ENCODE data around the gene CCL26.

CCL26 gene

GRCh38 chr7:75809396-75809795 lies 37.4 kb upstream of the CCL26 start:
- no peak overlapping the region for H3K56ac ChIP-seq (ENCODE audit: low read length)
- no peak for DNase-seq
- H3K4me2 ChIP-seq (ENCODE audit: low read length), result no peak overlapping the region
- H3K23ac ChIP-seq (ENCODE audit: low read length), result no peak overlapping the region
- no peak overlapping the region for H2BK120ac ChIP-seq (ENCODE audit: low read depth, low read length)
- H3K18ac ChIP-seq (ENCODE audit: low read length), result no peak overlapping the region
- H4K5ac ChIP-seq (ENCODE audit: low read length), result no peak overlapping the region
- H4K8ac ChIP-seq (ENCODE audit: low read depth, low read length), result no peak overlapping the region
- no peaks in the 10 kb centered on the region for H3K4me1 ChIP-seq (ENCODE audit: control insufficient read depth, low read depth, low read length)
- no peak overlapping the region for H2AK5ac ChIP-seq (ENCODE audit: low read length)
- no peak overlapping the region for H3K9ac ChIP-seq (ENCODE audit: low read length)
- H2BK15ac ChIP-seq (replicated peaks; ENCODE audit: low read depth), result no peak overlapping the region
- no peaks in the 10 kb centered on the region for H3K79me1 ChIP-seq (ENCODE audit: low read length)
- no peaks in the 10 kb centered on the region for H3K27me3 ChIP-seq (ENCODE audit: insufficient read depth, low read length, poor library complexity)
- no peak overlapping the region for H3K27ac ChIP-seq (ENCODE audit: low read depth, low read length)
- H3K4ac ChIP-seq (ENCODE audit: low read depth, low read length), result no peak overlapping the region
- H3K4me3 ChIP-seq (ENCODE audit: low read length), result no peak overlapping the region
- H3K36me3 ChIP-seq (ENCODE audit: control insufficient read depth, insufficient read depth, low read length), result no peaks in the 10 kb centered on the region
- no peaks in the 10 kb centered on the region for H3K79me2 ChIP-seq (ENCODE audit: control insufficient read depth, insufficient read depth, low read length)
- no CpG with 5 or more reads among the region's 6 CpGs for WGBS (ENCODE audit: extremely low coverage, insufficient coverage, low lambda C conversion rate)
- H2BK5ac ChIP-seq (ENCODE audit: low read length), result no peak overlapping the region

DNA sequence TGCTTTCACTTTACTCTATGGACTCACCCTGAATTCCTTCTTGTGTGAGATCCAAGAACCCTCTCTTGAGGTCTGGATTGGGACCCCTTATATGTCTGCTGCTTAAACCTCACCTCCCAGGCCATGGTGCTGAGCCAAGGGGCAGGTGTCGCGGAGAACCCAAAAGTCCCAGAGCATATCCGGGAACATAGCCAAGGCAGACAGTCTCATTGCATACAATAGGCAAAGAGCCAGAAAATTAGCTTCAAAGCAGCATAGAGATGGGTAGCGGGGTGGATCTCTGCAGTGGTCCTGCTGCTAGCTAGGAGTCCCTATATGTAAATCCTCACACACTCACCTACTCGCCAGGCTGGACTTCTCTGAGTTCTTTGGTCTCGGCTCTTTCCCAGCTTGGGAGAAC lies 36.1 kb upstream of the CCL26 start:
- Histone ChIP-seq H3K79me1 (ENCODE audit: low read length) (no peaks in the 10 kb centered on the region), H3K4me3 (ENCODE audit: low read length) (no peak overlapping the region), H4K8ac (ENCODE audit: low read depth, low read length) (no peak overlapping the region), H3K18ac (ENCODE audit: low read length) (no peak overlapping the region), H2AK5ac (ENCODE audit: low read length) (no peak overlapping the region), H2BK15ac (replicated peaks; ENCODE audit: low read depth) (no peak overlapping the region), H3K4me2 (ENCODE audit: low read length) (no peak overlapping the region), H2BK5ac (ENCODE audit: low read length) (no peak overlapping the region), H3K4ac (ENCODE audit: low read depth, low read length) (no peak overlapping the region), H3K56ac (ENCODE audit: low read length) (no peak overlapping the region), H4K5ac (ENCODE audit: low read length) (no peak overlapping the region), H3K23ac (ENCODE audit: low read length) (no peak overlapping the region), H2BK120ac (ENCODE audit: low read depth, low read length) (no peak overlapping the region), H3K27ac (ENCODE audit: low read depth, low read length) (no peak overlapping the region), H3K9ac (ENCODE audit: low read length) (no peak overlapping the region), H3K36me3 (ENCODE audit: control insufficient read depth, insufficient read depth, low read length) (no peaks in the 10 kb centered on the region), H3K4me1 (ENCODE audit: control insufficient read depth, low read depth, low read length) (no peaks in the 10 kb centered on the region), H3K79me2 (ENCODE audit: control insufficient read depth, insufficient read depth, low read length) (no peaks in the 10 kb centered on the region), H3K27me3 (ENCODE audit: insufficient read depth, low read length, poor library complexity) (no peaks in the 10 kb centered on the region)
- no CpG with 5 or more reads among the region's 6 CpGs for WGBS (ENCODE audit: extremely low coverage, insufficient coverage, low lambda C conversion rate)
- DNase-seq, result no peak

DNA sequence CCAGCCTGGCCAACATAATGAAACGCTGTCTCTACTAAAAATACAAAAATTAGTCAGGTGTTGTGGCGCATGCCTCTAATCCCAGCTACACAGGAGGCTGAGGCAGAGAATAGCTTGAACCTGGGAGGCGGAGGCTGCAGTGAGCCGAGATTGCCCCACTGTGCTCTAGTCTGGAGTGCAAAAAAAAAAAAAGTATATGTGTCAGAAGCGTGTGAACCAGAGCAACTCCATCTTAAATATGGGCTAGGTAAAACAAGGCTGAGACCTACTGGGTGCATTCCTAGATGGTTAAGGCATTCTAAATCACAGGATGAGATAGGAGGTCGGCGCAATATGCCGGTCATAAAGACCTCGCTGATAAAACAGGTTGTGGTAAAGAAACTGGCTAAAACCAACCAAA lies 35.4 kb upstream of the CCL26 start:
- no peak overlapping the region for H3K56ac ChIP-seq (ENCODE audit: low read length)
- no CpG with 5 or more reads among the region's 9 CpGs for WGBS (ENCODE audit: extremely low coverage, insufficient coverage, low lambda C conversion rate)
- H4K5ac ChIP-seq (ENCODE audit: low read length), result no peak overlapping the region

DNA sequence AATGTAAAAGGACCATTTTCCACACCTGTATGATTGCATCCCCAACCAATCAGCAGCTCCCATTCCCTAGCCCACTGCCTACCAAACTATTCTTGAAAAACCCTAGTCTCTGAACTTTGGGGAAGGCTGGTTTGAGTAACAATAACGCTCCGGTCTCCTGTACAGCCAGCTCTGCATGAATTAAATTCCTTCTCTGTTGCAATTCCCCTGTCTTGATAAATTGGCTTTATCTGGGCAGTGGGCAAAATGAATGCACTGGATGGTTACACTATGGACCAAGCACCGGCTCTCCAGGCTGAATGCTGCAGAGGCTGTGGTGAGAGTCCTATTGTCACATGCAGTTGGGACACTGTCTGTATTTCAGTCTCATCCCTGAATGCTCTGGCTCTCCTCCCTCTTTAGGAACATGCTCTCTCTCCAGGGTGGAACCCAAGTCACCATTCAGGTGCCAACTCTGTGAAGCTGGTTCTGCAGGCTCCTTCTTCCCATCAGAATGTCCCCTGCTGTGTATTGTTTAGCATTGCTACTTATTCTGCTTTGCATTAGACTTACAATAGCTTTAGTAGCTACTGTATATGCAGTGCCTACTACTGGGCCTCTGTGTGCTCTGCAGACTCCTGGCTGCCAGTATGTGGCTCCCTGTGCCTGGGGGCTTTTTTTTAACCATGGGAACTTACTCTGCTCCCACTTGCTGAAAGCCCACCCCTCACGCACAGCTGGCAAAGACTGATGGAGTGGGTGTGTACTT lies 34.7 kb upstream of the CCL26 start:
- no peak overlapping the region for H2BK120ac ChIP-seq (ENCODE audit: low read depth, low read length)
- no peak overlapping the region for H3K18ac ChIP-seq (ENCODE audit: low read length)
- H3K4me3 ChIP-seq (ENCODE audit: low read length), result no peak overlapping the region
- no peak overlapping the region for H3K4ac ChIP-seq (ENCODE audit: low read depth, low read length)
- no peaks in the 10 kb centered on the region for H3K4me1 ChIP-seq (ENCODE audit: control insufficient read depth, low read depth, low read length)
- no peak overlapping the region for H2BK5ac ChIP-seq (ENCODE audit: low read length)
- no peaks in the 10 kb centered on the region for H3K79me2 ChIP-seq (ENCODE audit: control insufficient read depth, insufficient read depth, low read length)
- H3K9ac ChIP-seq (ENCODE audit: low read length), result no peak overlapping the region
- no peak overlapping the region for H3K56ac ChIP-seq (ENCODE audit: low read length)
- H3K23ac ChIP-seq (ENCODE audit: low read length), result no peak overlapping the region
- H2BK15ac ChIP-seq (replicated peaks; ENCODE audit: low read depth), result no peak overlapping the region
- H4K8ac ChIP-seq (ENCODE audit: low read depth, low read length), result no peak overlapping the region
- no peak overlapping the region for H3K27ac ChIP-seq (ENCODE audit: low read depth, low read length)
- H2AK5ac ChIP-seq (ENCODE audit: low read length), result no peak overlapping the region
- no peak overlapping the region for H3K4me2 ChIP-seq (ENCODE audit: low read length)
- no peaks in the 10 kb centered on the region for H3K27me3 ChIP-seq (ENCODE audit: insufficient read depth, low read length, poor library complexity)
- no CpG with 5 or more reads among the region's 4 CpGs for WGBS (ENCODE audit: extremely low coverage, insufficient coverage, low lambda C conversion rate)
- DNase-seq, result no peak
- no peak overlapping the region for H4K5ac ChIP-seq (ENCODE audit: low read length)
- no peaks in the 10 kb centered on the region for H3K79me1 ChIP-seq (ENCODE audit: low read length)
- no peaks in the 10 kb centered on the region for H3K36me3 ChIP-seq (ENCODE audit: control insufficient read depth, insufficient read depth, low read length)

More for the DNA sequence above, 35.4 kb upstream of the CCL26 start:
- no peaks in the 10 kb centered on the region for H3K36me3 ChIP-seq (ENCODE audit: control insufficient read depth, insufficient read depth, low read length)
- H2BK15ac ChIP-seq (replicated peaks; ENCODE audit: low read depth), result no peak overlapping the region
- H3K27me3 ChIP-seq (ENCODE audit: insufficient read depth, low read length, poor library complexity), result no peaks in the 10 kb centered on the region
- no peak overlapping the region for H3K4me2 ChIP-seq (ENCODE audit: low read length)
- H3K4ac ChIP-seq (ENCODE audit: low read depth, low read length), result no peak overlapping the region
- H2BK5ac ChIP-seq (ENCODE audit: low read length), result no peak overlapping the region
- H3K9ac ChIP-seq (ENCODE audit: low read length), result no peak overlapping the region
- no peak overlapping the region for H3K23ac ChIP-seq (ENCODE audit: low read length)
- no peak overlapping the region for H3K4me3 ChIP-seq (ENCODE audit: low read length)
- H2AK5ac ChIP-seq (ENCODE audit: low read length), result no peak overlapping the region
- H3K79me2 ChIP-seq (ENCODE audit: control insufficient read depth, insufficient read depth, low read length), result no peaks in the 10 kb centered on the region
- H2BK120ac ChIP-seq (ENCODE audit: low read depth, low read length), result no peak overlapping the region
- H3K79me1 ChIP-seq (ENCODE audit: low read length), result no peaks in the 10 kb centered on the region
- H3K18ac ChIP-seq (ENCODE audit: low read length), result no peak overlapping the region
- no peaks in the 10 kb centered on the region for H3K4me1 ChIP-seq (ENCODE audit: control insufficient read depth, low read depth, low read length)
- H3K27ac ChIP-seq (ENCODE audit: low read depth, low read length), result no peak overlapping the region
- no peak overlapping the region for H4K8ac ChIP-seq (ENCODE audit: low read depth, low read length)
- no peak for DNase-seq

DNA sequence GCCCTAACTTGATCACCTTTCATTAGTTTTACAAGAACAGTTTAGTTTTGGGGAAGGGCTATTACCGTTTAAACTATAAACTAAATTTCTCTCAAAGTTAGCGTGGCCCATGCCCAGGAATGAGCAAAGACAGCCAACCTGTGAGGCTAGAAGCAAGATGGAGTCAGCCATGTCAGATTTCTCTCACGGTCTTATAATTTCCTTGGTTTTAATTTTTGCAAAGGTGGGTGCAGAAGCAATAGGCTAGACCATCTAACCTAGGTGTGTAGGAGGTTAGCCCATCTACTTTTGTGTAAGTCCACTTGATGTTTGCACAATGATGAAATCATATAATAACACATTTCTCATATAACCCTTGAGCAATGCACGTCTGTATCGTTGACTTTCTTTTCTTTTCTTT lies 32.7 kb upstream of the CCL26 start:
- Histone ChIP-seq H3K9ac (ENCODE audit: low read length) (no peak overlapping the region), H3K4me2 (ENCODE audit: low read length) (no peak overlapping the region), H2AK5ac (ENCODE audit: low read length) (no peak overlapping the region), H3K4ac (ENCODE audit: low read depth, low read length) (no peak overlapping the region), H2BK5ac (ENCODE audit: low read length) (no peak overlapping the region), H3K4me1 (ENCODE audit: control insufficient read depth, low read depth, low read length) (no peaks in the 10 kb centered on the region), H3K79me2 (ENCODE audit: control insufficient read depth, insufficient read depth, low read length) (no peaks in the 10 kb centered on the region), H3K79me1 (ENCODE audit: low read length) (no peaks in the 10 kb centered on the region), H3K4me3 (ENCODE audit: low read length) (no peak overlapping the region), H2BK15ac (replicated peaks; ENCODE audit: low read depth) (no peak overlapping the region), H3K36me3 (ENCODE audit: control insufficient read depth, insufficient read depth, low read length) (no peaks in the 10 kb centered on the region), H3K56ac (ENCODE audit: low read length) (no peak overlapping the region), H4K5ac (ENCODE audit: low read length) (no peak overlapping the region), H3K27me3 (ENCODE audit: insufficient read depth, low read length, poor library complexity) (no peaks in the 10 kb centered on the region), H2BK120ac (ENCODE audit: low read depth, low read length) (no peak overlapping the region), H3K27ac (ENCODE audit: low read depth, low read length) (no peak overlapping the region), H3K23ac (ENCODE audit: low read length) (no peak overlapping the region), H4K8ac (ENCODE audit: low read depth, low read length) (no peak overlapping the region), H3K18ac (ENCODE audit: low read length) (no peak overlapping the region)
- WGBS (ENCODE audit: extremely low coverage, insufficient coverage, low lambda C conversion rate), result no CpG with 5 or more reads among the region's 5 CpGs
- DNase-seq, result no peak

- H4K5ac ChIP-seq (ENCODE audit: low read length), result no peak overlapping the region
- no peaks in the 10 kb centered on the region for H3K79me2 ChIP-seq (ENCODE audit: control insufficient read depth, insufficient read depth, low read length)
- H2BK120ac ChIP-seq (ENCODE audit: low read depth, low read length), result no peak overlapping the region
- no peak overlapping the region for H3K23ac ChIP-seq (ENCODE audit: low read length)
- H3K4me3 ChIP-seq (ENCODE audit: low read length), result no peak overlapping the region
- no peaks in the 10 kb centered on the region for H3K4me1 ChIP-seq (ENCODE audit: control insufficient read depth, low read depth, low read length)
- no peaks in the 10 kb centered on the region for H3K79me1 ChIP-seq (ENCODE audit: low read length)
- no peak overlapping the region for H3K18ac ChIP-seq (ENCODE audit: low read length)
- H3K36me3 ChIP-seq (ENCODE audit: control insufficient read depth, insufficient read depth, low read length), result peaks cover 2% of the 10 kb centered on the region
- H3K27ac ChIP-seq (ENCODE audit: low read depth, low read length), result no peak overlapping the region
- no peak overlapping the region for H3K56ac ChIP-seq (ENCODE audit: low read length)
- no CpG with 5 or more reads among the region's 2 CpGs for WGBS (ENCODE audit: extremely low coverage, insufficient coverage, low lambda C conversion rate)
- no peak for DNase-seq
- H3K4ac ChIP-seq (ENCODE audit: low read depth, low read length), result no peak overlapping the region
- H2BK15ac ChIP-seq (replicated peaks; ENCODE audit: low read depth), result no peak overlapping the region
- H3K4me2 ChIP-seq (ENCODE audit: low read length), result no peak overlapping the region
- H2AK5ac ChIP-seq (ENCODE audit: low read length), result no peak overlapping the region
- H2BK5ac ChIP-seq (ENCODE audit: low read length), result no peak overlapping the region
- H4K8ac ChIP-seq (ENCODE audit: low read depth, low read length), result no peak overlapping the region
- no peaks in the 10 kb centered on the region for H3K27me3 ChIP-seq (ENCODE audit: insufficient read depth, low read length, poor library complexity)
- no peak overlapping the region for H3K9ac ChIP-seq (ENCODE audit: low read length)
Observed at GRCh38 chr7:75804004-75804403, 32.0 kb upstream of the CCL26 start.
